ENCODE measurements around the gene GNAO1. TPM values are rescaled to one million over a fixed set of nuclear protein-coding genes. Genes with fewer than 3 reads are reported as not detected.
A peak's percentile ranks its signal among the peaks of the same experiment; 100 is the strongest.

Gene GNAO1
- total RNA-seq, 1 donor from 2014 or later: 1.9 TPM

DNA sequence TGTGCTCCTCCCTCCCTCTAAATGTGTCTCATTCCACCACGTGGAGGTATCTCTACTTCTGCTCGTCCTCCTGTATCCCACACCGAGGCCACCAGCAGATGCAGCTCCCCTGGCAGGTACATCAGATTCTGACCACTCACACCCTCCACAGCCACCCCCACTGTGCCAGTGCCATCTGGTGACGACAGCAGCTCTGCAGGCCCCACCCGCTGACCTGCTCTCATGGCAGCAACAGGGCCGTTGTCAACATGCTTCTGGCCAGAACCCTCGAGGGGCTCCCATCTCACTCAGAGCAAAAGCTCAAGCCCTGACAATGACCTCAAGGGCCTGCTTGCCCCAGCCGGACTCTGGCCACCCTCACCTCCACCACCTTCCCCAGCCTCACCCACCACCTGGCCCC lies 140.6 kb downstream of the GNAO1 start:
- no peak for DNase-seq (ENCODE audit: low spot score)
- Mint-ChIP-seq H3K4me3 (no peak overlapping the region), H3K36me3 (peaks cover 2% of the 10 kb centered on the region), H3K27ac (peak overlapping the region; percentile 65), H3K9me3 (no peaks in the 10 kb centered on the region), H3K27me3 (ENCODE audit: insufficient read depth, low read depth) (peaks cover 2% of the 10 kb centered on the region), H3K4me1 (peaks cover 6% of the 10 kb centered on the region)
- H3K4me3 ChIP-seq: no peak overlapping the region
- no peaks in the 10 kb centered on the region for H3K36me3 ChIP-seq
- H3K79me2 ChIP-seq (ENCODE audit: low read depth): no peaks in the 10 kb centered on the region
- no peak for TF ChIP-seq EZH2 (IDR thresholded peaks at IDR 0.05)
- H4K20me1 ChIP-seq (ENCODE audit: low read depth): no peaks in the 10 kb centered on the region
- H2AFZ ChIP-seq (replicated peaks): no peak overlapping the region
- H3K9me3 ChIP-seq (ENCODE audit: low read depth): no peaks in the 10 kb centered on the region
- H3K4me2 ChIP-seq: no peak overlapping the region
- H3K9ac ChIP-seq: no peak overlapping the region
- H3K27ac ChIP-seq: no peak overlapping the region
- H3K4me1 ChIP-seq: no peaks in the 10 kb centered on the region
- H3F3A ChIP-seq (ENCODE audit: low read depth): no peaks in the 10 kb centered on the region
- H3K27me3 ChIP-seq: no peaks in the 10 kb centered on the region

DNA sequence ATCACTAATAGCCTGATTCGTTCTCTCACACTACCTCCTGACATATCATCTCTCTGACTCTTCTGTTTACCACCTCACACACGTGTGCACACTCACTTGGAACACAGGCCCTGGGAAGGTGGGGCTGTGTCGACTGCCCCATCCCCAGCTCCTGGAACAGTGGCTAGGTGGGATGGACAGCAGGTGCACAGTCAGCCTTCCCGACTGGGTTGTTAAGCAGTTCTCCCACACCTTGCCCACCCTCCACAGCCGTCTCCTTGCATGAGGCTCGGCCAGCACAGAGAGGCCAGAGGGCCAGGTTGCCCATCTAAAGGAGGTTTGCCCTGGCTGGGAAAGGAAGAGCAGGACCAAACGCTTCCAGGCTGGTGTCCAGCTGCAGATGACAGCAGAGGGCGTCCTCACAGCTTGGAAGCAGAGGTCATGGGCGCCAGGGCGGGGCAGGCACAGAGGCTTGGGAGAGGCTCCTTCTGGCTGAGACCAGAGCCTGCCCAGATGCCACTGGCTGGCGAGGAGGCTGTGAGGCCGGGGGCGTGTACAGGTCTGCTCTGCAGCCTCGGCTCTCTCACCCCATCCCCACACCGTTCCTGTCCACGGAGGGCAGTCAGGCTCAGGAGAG lies 141.3 kb downstream of the GNAO1 start:
- no peaks in the 10 kb centered on the region for H3K27me3 ChIP-seq
- peak; percentile 58 for DNase-seq (ENCODE audit: low spot score)
- no peaks in the 10 kb centered on the region for H3K4me1 ChIP-seq
- no peaks in the 10 kb centered on the region for H4K20me1 ChIP-seq (ENCODE audit: low read depth)
- Mint-ChIP-seq H3K27ac (no peak overlapping the region), H3K9me3 (no peaks in the 10 kb centered on the region), H3K4me3 (no peak overlapping the region), H3K4me1 (peaks cover 6% of the 10 kb centered on the region), H3K36me3 (peaks cover 2% of the 10 kb centered on the region), H3K27me3 (ENCODE audit: insufficient read depth, low read depth) (peaks cover 2% of the 10 kb centered on the region)
- no peaks in the 10 kb centered on the region for H3F3A ChIP-seq (ENCODE audit: low read depth)
- H2AFZ ChIP-seq (replicated peaks): no peak overlapping the region
- H3K4me2 ChIP-seq: no peak overlapping the region
- no peaks in the 10 kb centered on the region for H3K36me3 ChIP-seq
- no peaks in the 10 kb centered on the region for H3K79me2 ChIP-seq (ENCODE audit: low read depth)
- H3K4me3 ChIP-seq: no peak overlapping the region
- TF ChIP-seq, protein P1, sequence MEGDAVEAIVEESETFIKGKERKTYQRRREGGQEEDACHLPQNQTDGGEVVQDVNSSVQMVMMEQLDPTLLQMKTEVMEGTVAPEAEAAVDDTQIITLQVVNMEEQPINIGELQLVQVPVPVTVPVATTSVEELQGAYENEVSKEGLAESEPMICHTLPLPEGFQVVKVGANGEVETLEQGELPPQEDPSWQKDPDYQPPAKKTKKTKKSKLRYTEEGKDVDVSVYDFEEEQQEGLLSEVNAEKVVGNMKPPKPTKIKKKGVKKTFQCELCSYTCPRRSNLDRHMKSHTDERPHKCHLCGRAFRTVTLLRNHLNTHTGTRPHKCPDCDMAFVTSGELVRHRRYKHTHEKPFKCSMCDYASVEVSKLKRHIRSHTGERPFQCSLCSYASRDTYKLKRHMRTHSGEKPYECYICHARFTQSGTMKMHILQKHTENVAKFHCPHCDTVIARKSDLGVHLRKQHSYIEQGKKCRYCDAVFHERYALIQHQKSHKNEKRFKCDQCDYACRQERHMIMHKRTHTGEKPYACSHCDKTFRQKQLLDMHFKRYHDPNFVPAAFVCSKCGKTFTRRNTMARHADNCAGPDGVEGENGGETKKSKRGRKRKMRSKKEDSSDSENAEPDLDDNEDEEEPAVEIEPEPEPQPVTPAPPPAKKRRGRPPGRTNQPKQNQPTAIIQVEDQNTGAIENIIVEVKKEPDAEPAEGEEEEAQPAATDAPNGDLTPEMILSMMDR (IDR thresholded peaks at IDR 0.05): peak; percentile 38
- no peak for TF ChIP-seq EZH2phosphoT487 (IDR thresholded peaks at IDR 0.05)
- H3K9ac ChIP-seq: no peak overlapping the region
- no peaks in the 10 kb centered on the region for H3K9me3 ChIP-seq (ENCODE audit: low read depth)
- no peak overlapping the region for H3K27ac ChIP-seq

DNA sequence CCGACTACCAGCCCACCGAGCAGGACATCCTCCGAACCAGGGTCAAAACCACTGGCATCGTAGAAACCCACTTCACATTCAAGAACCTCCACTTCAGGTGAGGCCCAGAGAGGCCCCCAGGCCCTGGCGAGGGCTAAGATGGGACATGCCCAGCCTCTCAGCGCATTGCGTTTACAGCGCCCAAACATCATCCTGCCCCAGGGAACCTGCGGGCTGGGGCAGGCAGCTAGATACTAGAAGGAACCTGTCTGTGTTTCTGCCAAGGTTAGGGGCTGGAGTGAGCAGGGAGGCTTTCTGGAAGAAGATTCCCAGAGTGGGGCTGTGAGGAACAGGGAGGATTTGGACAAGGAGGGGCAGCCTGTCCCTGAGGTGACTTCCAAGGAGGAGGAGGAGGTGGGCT lies 143.5 kb downstream of the GNAO1 start:
- Histone ChIP-seq H3F3A (ENCODE audit: low read depth) (no peaks in the 10 kb centered on the region), H3K4me3 (no peak overlapping the region), H4K20me1 (ENCODE audit: low read depth) (no peaks in the 10 kb centered on the region), H3K27me3 (no peaks in the 10 kb centered on the region), H3K4me2 (no peak overlapping the region), H3K9me3 (ENCODE audit: low read depth) (no peaks in the 10 kb centered on the region), H3K4me1 (no peaks in the 10 kb centered on the region), H3K9ac (no peak overlapping the region), H2AFZ (replicated peaks) (no peak overlapping the region), H3K36me3 (no peaks in the 10 kb centered on the region), H3K27ac (no peak overlapping the region), H3K79me2 (ENCODE audit: low read depth) (no peaks in the 10 kb centered on the region)
- Mint-ChIP-seq H3K4me1 (peaks cover 6% of the 10 kb centered on the region), H3K9me3 (no peaks in the 10 kb centered on the region), H3K36me3 (peaks cover 2% of the 10 kb centered on the region), H3K27ac (peak overlapping the region; percentile 90), H3K4me3 (no peak overlapping the region), H3K27me3 (ENCODE audit: insufficient read depth, low read depth) (peaks cover 2% of the 10 kb centered on the region)
- no peak for DNase-seq (ENCODE audit: low spot score)
- TF ChIP-seq, protein P1 (IDR thresholded peaks at IDR 0.05): no peak
- TF ChIP-seq EZH2phosphoT487 (IDR thresholded peaks at IDR 0.05) (no peak), EZH2 (IDR thresholded peaks at IDR 0.05) (no peak)

DNA sequence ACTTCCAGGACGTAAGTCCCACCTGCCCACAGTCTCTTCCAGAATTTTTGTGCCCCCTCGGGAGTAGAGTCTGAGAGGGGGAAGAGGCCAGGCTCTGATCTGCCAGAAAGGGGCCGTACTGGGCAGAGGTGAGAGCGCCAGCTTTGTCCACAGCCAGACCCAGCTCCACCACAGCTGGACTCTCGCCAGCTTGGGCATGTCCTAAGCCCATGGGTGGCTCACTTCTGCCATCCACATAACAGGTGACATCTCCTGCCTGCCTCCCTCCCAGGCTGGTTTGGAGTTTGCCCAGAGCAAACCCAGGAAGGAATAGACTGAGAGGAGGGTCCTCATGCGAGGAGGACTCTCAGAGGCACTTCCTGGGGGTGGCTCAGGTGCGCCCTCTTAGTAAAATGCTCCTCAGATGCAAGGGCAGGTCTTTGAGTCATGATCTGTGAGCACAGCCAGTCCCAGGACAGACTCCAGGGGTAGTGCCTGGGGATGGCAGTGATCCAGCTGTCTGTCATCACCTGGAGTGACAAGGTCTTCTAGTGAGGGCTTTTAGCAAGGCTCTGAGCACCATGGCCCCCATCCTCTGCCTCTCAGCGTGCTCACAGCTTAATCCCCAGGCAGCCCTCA lies 144.9 kb downstream of the GNAO1 start:
- no peak overlapping the region for H2AFZ ChIP-seq (replicated peaks)
- no peaks in the 10 kb centered on the region for H3K4me1 ChIP-seq
- H3K27ac ChIP-seq: no peak overlapping the region
- no peaks in the 10 kb centered on the region for H3K36me3 ChIP-seq
- DNase-seq (ENCODE audit: low spot score): no peak
- Mint-ChIP-seq H3K27ac (no peak overlapping the region), H3K27me3 (ENCODE audit: insufficient read depth, low read depth) (peaks cover 5% of the 10 kb centered on the region), H3K4me3 (no peak overlapping the region), H3K9me3 (no peaks in the 10 kb centered on the region), H3K36me3 (peaks cover 7% of the 10 kb centered on the region), H3K4me1 (peaks cover 6% of the 10 kb centered on the region)
- no peak overlapping the region for H3K9ac ChIP-seq
- H4K20me1 ChIP-seq (ENCODE audit: low read depth): no peaks in the 10 kb centered on the region
- TF ChIP-seq EZH2phosphoT487 (IDR thresholded peaks at IDR 0.05) (no peak), EZH2 (IDR thresholded peaks at IDR 0.05) (no peak)
- TF ChIP-seq, protein P1 (IDR thresholded peaks at IDR 0.05): no peak
- H3K79me2 ChIP-seq (ENCODE audit: low read depth): no peaks in the 10 kb centered on the region
- H3K27me3 ChIP-seq: no peaks in the 10 kb centered on the region
- no peaks in the 10 kb centered on the region for H3F3A ChIP-seq (ENCODE audit: low read depth)
- H3K9me3 ChIP-seq (ENCODE audit: low read depth): no peaks in the 10 kb centered on the region
- H3K4me2 ChIP-seq: no peak overlapping the region
- no peak overlapping the region for H3K4me3 ChIP-seq

All from neural progenitor cell (in vitro differentiated cells).